RWPE2 (cell line): ENCODE data around the gene GSN.

ENCODE experiments used
- ATAC-seq: fragments of 200-7000 bp; cut with Tn5 transposase; 3 replicates; pipeline ENCODE4 v1.9.1; 2021; ENCODE audit warnings: low read depth
- DNase-seq: peaks from one replicate; pipeline ENCODE4 v3.0.0-alpha.2; 2020; ENCODE audit warnings: low spot score
- H3K27ac ChIP-seq: fragments of 450-650 bp; 2 replicates; pipeline ENCODE4 v1.5.1; 2017; ENCODE audit warnings: mild to moderate bottlenecking; ENCODE audit not compliant: poor library complexity, severe bottlenecking
- H3K27me3 ChIP-seq: fragments of 250-450 bp; sonication (Bioruptor Pico); 2 replicates; pipeline ENCODE4 v1.5.1; 2021; ENCODE audit warnings: mild to moderate bottlenecking, moderate library complexity; ENCODE audit not compliant: insufficient read depth, poor library complexity, severe bottlenecking
- H3K36me3 ChIP-seq: fragments of 250-450 bp; sonication (Bioruptor Pico); 2 replicates; pipeline ENCODE4 v1.5.1; 2020; ENCODE audit warnings: low read depth, mild to moderate bottlenecking, moderate library complexity
- H3K4me1 ChIP-seq: fragments of 250-450 bp; sonication (Bioruptor Pico); 2 replicates; pipeline ENCODE4 v1.5.1; 2021; ENCODE audit warnings: mild to moderate bottlenecking, moderate library complexity; ENCODE audit not compliant: insufficient read depth, poor library complexity, severe bottlenecking
- H3K4me3 ChIP-seq: fragments of 250-450 bp; sonication (Bioruptor Pico); 2 replicates; pipeline ENCODE4 v1.5.1; 2021; ENCODE audit warnings: mild to moderate bottlenecking, moderate library complexity; ENCODE audit not compliant: severe bottlenecking
- H3K9me3 ChIP-seq: fragments of 250-450 bp; sonication (Bioruptor Pico); 2 replicates; pipeline ENCODE4 v1.5.1; 2021; ENCODE audit warnings: mild to moderate bottlenecking, moderate library complexity; ENCODE audit not compliant: severe bottlenecking
- CTCF ChIP-seq: fragments of 450-650 bp; IDR thresholded peaks from one replicate; pipeline ENCODE4 v1.5.1; 2017; ENCODE audit warnings: mild to moderate bottlenecking, moderate library complexity; ENCODE audit not compliant: poor library complexity, severe bottlenecking

The GSN gene

GRCh38 chr9:121230256-121230655 lies 37.7 kb upstream of the GSN start:
- TF ChIP-seq CTCF, result no peak
- DNase-seq, result no peak
- H3K27me3 ChIP-seq, result no peaks in the 10 kb centered on the region

GRCh38 chr9:121232251-121232650 lies 35.7 kb upstream of the GSN start:
- Histone ChIP-seq H3K36me3 (no peaks in the 10 kb centered on the region), H3K27me3 (no peaks in the 10 kb centered on the region), H3K27ac (peak overlapping the region; percentile 87), H3K9me3 (no peaks in the 10 kb centered on the region), H3K4me3 (no peak overlapping the region), H3K4me1 (peaks cover 17% of the 10 kb centered on the region)
- ATAC-seq, result no peak
- no peak for TF ChIP-seq CTCF
- no peak for DNase-seq

More at GRCh38 chr9:121230256-121230655, 37.7 kb upstream of the GSN start:
- ATAC-seq, result no peak
- Histone ChIP-seq H3K9me3 (no peaks in the 10 kb centered on the region), H3K4me3 (no peak overlapping the region), H3K4me1 (peaks cover 23% of the 10 kb centered on the region), H3K36me3 (no peaks in the 10 kb centered on the region), H3K27ac (no peak overlapping the region)

GRCh38 chr9:121233906-121234831 lies 33.8 kb upstream of the GSN start:
- TF ChIP-seq CTCF, result no peak
- ATAC-seq (peak; percentile 92), DNase-seq (peak; percentile 75)
- no peaks in the 10 kb centered on the region for H3K9me3 ChIP-seq
- no peaks in the 10 kb centered on the region for H3K36me3 ChIP-seq
- H3K27me3 ChIP-seq, result no peaks in the 10 kb centered on the region
- no peak overlapping the region for H3K4me3 ChIP-seq
- H3K27ac ChIP-seq, result peak overlapping the region; percentile 87
- peaks cover 17% of the 10 kb centered on the region for H3K4me1 ChIP-seq

- Histone ChIP-seq H3K27me3 (no peaks in the 10 kb centered on the region), H3K36me3 (no peaks in the 10 kb centered on the region), H3K4me3 (no peak overlapping the region), H3K9me3 (no peaks in the 10 kb centered on the region), H3K4me1 (peaks cover 17% of the 10 kb centered on the region), H3K27ac (peak overlapping the region; percentile 87)
- ATAC-seq (no peak), DNase-seq (no peak)
- TF ChIP-seq CTCF, result no peak
Measured at GRCh38 chr9:121234832-121235161, 33.2 kb upstream of the GSN start.

- H3K27ac ChIP-seq, result peak overlapping the region; percentile 87
- ATAC-seq (no peak), DNase-seq (no peak)
Measured at GRCh38 chr9:121235512-121235911, 32.5 kb upstream of the GSN start.

More at GRCh38 chr9:121235512-121235911, 32.5 kb upstream of the GSN start:
- Histone ChIP-seq H3K4me1 (peaks cover 17% of the 10 kb centered on the region), H3K9me3 (no peaks in the 10 kb centered on the region), H3K4me3 (no peak overlapping the region), H3K27me3 (no peaks in the 10 kb centered on the region), H3K36me3 (no peaks in the 10 kb centered on the region)
- TF ChIP-seq CTCF, result no peak
